Stimulated activated CD8-positive, alpha-beta memory T cell treated with anti-CD3 and anti-CD28 coated beads, Interleukin-4, amount 100 ng/mL, for 48 hours (primary cell): ENCODE measurements around the gene CIB4.

Experiments used
- DNase-seq: peaks from one replicate; pipeline ENCODE4 v3.0.0-alpha.2; 2020

CIB4 gene

DNA sequence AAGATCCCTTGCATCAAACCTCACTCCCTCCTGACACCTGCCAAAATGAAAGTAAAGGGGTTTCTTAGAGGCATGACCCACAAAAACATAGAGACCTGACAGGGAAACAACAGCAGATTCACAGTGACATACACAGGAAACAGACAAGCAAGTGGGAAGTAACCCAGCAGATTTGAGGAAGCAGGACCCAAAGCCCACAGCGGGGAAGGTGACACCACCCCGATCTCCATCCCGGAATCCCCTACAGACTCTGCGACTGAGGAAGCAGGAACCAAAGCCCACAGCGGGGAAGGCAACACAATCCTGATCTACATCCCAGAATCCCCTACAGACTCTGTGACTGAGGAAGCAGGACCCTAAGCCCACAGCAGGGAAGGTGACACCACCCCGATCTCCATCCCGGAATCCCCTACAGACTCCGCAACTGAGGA lies 21.6 kb downstream of the CIB4 start:
- DNase-seq = no peak

GRCh38 chr2:26619096-26619495 lies 22.1 kb downstream of the CIB4 start:
- DNase-seq = no peak

- DNase-seq = no peak
These were observed 22.6 kb downstream of the CIB4 start for GRCh38 chr2:26618611-26619010.

DNA sequence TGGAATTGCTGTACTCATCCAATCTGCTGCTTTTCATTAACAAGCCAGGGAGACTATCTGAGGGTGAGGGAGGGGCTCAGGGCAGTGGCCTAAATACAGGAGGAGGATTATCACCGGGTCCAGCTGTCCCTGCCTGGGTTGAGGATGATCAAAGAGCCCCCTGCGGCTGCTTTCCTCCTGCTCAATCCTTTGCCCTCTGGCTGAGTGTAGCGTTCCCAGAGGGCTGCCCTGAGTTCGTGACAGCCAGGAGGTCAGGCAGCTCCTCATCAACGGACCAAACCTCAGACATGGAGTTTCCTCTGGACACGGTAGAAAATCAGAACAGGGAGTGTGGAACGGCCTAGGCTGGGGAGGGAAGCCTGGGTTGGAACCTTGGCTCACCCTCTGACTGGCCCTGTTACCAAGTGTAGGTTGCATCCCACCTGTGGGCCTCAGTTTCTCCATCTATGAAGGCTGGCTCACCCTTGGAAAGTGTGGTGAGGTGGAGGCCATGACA lies 23.5 kb downstream of the CIB4 start:
- no peak for DNase-seq

DNA sequence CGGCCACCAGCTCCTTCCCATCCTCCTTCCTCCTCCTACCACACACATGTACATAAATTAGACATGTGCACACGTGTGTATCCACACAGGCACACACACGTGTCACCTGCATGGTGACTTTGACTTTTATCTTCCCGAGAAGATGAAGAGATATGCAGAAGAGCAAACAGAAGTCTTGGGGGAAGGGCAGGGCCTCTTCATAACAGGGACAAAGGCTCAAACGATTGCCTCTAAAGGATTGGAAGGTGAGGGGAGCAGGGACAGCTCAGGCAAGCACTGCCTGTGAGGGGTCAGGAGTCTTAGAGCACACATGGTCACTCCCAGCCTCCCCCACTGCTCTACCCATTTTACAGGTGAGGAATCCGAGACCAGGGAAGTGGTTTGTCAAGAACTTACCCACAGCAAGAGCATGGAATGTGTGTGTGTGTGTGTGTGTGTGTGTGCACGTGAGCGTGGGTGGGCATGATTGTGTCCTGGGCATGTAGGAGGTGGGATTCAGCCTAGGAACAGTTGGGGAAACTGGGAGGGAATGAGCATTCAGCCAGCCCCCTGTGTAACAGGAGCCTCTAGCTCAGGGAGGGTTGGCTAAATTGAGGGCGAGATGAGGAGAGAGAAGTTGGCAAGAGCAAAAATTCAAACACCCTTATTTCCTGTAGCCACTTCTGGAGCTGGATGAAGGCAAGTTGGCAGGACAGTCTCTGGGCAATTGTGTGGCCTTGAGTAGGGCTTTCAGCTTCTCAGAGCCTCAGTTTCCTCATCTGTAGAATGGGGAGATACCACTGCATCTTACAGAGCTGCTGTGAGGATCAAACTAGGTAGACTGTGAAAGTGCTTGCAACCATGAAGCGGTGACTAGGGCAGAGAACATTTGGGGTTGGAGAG lies 24.2 kb downstream of the CIB4 start:
- no peak for DNase-seq

DNA sequence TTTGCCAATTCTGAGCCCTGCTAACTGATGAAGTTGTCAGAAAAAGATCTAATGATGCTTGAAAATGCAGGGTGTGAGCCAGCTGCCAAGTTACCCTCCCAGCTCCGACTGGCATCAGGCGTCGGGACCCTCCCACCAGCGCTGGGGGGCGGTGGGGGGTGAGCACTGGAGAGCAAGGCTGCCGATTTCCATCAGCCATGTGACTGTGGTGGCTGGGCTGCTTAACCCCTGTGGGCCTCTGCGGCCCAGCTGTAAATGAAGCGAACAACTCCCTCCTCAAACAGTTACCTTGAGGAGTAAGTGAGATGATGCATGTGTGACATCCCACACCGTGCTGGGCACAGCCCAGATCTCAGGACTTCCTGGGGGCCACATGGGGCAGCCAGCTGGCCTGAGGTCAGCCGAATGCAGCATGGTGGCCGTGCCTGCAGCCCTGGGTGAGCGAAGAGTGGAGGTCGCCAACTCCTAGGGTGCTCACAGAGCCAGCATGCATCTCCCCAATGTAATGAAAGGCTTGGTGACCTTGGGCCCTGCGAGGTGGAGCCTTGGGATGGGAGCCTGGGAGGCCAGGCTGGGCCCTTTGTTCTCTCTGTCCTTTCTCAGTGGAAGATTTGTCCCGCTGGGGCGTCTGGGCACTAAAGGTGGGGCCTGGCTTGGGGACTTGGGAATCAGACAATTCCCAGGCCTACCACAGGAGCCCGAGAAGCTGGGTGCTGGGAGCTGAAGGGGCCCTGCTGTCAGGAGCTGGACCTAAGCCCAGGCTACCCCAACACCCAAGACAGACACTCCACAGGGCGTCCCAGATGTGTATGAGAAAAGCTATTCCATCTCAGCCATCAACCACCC lies 25.1 kb downstream of the CIB4 start:
- DNase-seq = no peak

- no peak for DNase-seq
These were observed 25.8 kb downstream of the CIB4 start for GRCh38 chr2:26615336-26615859.

GRCh38 chr2:26614216-26615138 lies 26.7 kb downstream of the CIB4 start:
- DNase-seq = no peak

- DNase-seq = no peak
These were observed 27.6 kb downstream of the CIB4 start for GRCh38 chr2:26613241-26614215.

DNA sequence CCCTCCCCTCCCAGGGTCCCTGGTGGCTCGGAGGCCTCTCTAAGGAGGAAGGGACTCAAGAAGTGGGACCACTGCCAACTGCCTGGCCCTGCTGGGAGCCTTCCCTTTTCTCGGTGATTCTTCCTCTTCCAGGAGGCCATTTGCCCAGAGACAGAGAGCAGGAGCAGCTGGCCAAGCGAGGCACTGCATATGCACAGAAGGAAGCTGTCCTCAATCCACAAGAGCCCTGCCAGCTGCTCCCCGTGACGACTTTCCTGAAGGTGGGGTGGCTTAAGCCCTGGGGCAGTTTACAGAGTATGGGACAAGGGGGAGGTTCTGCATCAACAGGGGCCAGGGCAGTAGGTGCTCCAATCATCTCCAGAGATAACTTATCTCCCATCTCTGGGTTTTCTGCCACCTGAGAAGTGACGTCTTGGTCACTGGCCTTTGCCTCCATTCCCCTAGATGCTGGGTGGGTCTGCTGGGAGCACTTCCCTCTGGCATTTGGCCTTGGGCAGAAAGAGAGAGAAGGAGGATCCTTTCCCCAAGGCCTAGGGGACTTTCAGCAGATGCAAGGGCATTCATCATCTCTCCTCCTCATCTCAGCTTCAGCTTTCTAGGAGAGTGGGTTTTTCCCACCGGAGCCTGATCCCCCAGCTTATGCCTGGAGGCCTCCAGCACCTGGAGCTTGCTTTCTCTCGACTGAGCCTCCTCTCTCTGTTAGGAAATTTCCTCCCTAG lies 28.5 kb downstream of the CIB4 start:
- DNase-seq = no peak

DNA sequence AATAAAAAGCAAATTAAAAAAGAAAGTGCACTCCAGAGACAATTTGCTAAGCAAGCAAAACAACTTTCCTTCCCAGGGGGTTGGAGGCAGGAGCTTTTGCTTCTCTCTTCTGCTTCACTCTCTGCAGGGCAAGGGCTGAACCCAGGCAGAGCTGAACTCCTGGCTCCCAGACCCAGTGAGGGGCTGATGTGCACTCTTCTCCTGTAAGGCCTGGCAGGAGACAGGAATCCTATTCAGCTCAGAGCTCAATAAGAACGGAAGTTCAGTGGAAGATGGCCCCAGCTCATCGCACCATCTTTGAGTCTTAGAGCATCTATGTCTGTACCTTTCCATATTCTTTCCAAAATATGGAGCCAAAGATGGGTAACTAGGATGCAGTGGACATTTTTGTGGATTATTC lies 29.1 kb downstream of the CIB4 start:
- DNase-seq = no peak

GRCh38 chr2:26610504-26611335 lies 30.4 kb downstream of the CIB4 start:
- DNase-seq = no peak

- no peak for DNase-seq
These were observed 31.3 kb downstream of the CIB4 start for GRCh38 chr2:26609839-26610277.

DNA sequence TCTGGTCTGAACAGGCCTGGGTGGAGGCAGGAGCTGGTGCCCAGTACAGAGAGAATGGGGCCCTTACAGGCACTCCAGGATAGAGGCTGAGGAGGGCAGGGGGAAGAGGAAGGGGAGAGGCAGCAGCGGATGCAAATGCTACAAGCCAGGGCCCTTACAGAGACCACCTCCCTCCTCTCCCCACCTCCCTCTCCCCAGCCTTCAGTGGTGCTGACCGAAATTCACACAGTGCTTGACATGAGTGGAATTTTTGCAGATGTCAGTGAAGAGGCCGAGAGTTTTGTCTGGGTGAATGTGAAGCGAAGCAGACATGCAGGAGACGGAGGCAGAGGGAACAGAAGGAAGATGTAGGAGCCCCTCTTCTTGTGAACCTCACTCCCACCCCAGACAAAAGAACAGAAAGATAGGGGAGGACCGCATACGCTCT lies 31.9 kb downstream of the CIB4 start:
- DNase-seq = no peak

DNA sequence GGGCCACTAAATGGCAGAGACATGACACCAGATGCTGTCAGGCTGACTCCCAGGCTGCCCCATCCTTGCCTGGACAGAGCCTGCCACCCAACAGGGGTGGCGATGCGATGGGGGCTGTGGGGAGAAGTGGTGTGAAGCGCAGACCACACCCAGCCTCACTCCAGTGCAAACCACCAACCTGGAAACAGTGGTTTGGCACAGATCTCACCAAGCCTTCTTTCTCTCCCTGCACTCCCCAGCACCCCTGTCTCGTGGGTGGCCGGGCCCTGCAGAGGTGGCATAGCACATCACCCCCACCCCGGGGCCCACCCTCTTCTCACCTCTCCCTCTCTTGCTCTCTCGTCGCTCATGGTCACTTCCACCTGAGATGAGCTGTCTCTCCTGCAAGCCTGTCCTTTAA lies 32.6 kb downstream of the CIB4 start:
- no peak for DNase-seq

- no peak for DNase-seq
These were observed 33.5 kb downstream of the CIB4 start for GRCh38 chr2:26607698-26608097.

- DNase-seq = no peak
These were observed 34.3 kb downstream of the CIB4 start for GRCh38 chr2:26606847-26607190.

DNA sequence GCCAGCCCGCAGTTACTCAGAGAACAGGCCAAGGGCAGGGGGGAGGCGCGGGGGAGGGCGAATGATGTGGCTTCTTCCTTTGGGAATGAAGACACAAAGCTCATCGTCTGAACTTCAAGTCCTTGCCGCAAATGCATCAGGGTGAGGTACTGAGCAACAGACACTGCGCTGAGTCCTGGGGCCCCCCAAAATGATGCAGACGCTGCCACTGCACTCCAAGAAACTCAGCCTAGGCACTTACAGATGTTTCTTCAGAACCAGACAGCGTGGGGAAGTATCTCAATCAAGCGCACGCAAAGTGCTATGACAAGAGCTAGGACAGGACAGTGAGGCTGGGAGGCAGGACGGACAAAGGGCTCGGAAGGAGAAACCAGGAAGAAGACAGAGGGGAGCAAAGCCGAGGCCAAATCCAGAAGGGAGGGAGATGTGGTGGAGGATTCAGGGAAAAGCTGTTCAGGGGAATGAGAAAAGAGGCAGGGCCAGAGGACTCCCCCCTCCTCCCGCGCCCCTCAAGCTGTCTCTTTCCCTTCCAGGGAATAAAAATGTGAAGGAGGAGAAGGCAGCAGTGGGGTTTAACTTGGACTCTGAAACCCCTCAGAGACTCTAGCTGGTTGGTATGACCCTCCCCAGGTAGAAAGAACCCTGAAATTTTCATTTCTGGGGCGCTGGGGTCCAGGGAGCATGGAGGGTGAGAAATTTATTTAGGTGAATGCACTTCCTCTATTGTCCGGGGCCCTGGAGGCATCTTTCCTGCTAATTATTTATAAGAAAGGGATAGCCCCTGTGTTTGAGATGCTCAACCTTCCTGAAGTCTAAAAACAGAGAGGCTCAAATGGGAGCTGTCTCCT lies 34.9 kb downstream of the CIB4 start:
- DNase-seq = no peak
